ENCODE data around the gene FTO. TPM values are rescaled to one million over a fixed set of nuclear protein-coding genes. Genes with fewer than 3 reads are reported as not detected.

The FTO gene
- total and polyA plus RNA-seq, 2 of the 8 experiments (the other 6 are each of a cell fraction or from before 2014, with no cell fraction given) = 34.5 to 59.8 TPM

DNA sequence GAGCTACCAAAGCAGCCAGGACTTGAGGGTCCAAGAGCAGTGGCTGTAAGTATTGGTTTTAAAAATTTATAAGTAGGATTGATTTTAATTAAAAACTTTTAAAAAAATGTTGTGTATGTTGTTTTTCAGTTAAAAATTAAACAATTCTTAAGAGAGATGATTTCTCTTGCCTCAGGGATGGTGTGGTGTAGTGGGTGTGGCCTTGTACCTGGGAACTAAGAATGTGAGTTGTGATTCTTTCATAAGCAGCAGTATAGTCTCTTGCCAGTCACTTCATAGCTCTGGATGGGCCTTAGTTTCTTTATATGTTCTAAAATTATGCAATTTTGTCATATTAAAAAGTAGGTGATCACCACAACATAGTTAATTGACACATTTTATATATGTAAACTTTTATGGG lies 99.5 kb downstream of the FTO start:
- H3K9me3 ChIP-seq (ENCODE audit: insufficient read depth in 2 of 2, low read depth in 1 of 2, low read length in 1 of 2) = no peaks in the 10 kb centered on the region
- H3K79me1 ChIP-seq (ENCODE audit: low read depth, low read length) = no peaks in the 10 kb centered on the region
- TF ChIP-seq BACH1 (IDR thresholded peaks at IDR 0.05; ENCODE audit: low read length) (no peak), POLR2AphosphoS5 (IDR thresholded peaks at IDR 0.05; ENCODE audit: low read depth, low read length) (no peak), GABPA (IDR thresholded peaks at IDR 0.05; ENCODE audit: borderline replicate concordance, insufficient read depth, low read length) (no peak), SIX5 (IDR thresholded peaks at IDR 0.05; ENCODE audit: low read depth, low read length) (no peak), SP4 (IDR thresholded peaks at IDR 0.05; ENCODE audit: low read length) (no peak), ASH2L (IDR thresholded peaks at IDR 0.05; ENCODE audit: low read length) (no peak), GTF2F1 (IDR thresholded peaks at IDR 0.05; ENCODE audit: borderline replicate concordance, low read depth, low read length) (no peak), BCL11A (IDR thresholded peaks at IDR 0.05; ENCODE audit: low read depth in 2 of 2, low read length in 2 of 2) (no peak), POU5F1 (IDR thresholded peaks at IDR 0.05; ENCODE audit: low read depth, low read length) (no peak), TBP (IDR thresholded peaks at IDR 0.05; ENCODE audit: low read depth, low read length) (no peak), ZNF274 (IDR thresholded peaks at IDR 0.05; ENCODE audit: borderline replicate concordance, extremely low read depth, low read length) (no peak), RBBP5 (IDR thresholded peaks at IDR 0.05; ENCODE audit: borderline replicate concordance, low read depth, low read length) (no peak), JUND (IDR thresholded peaks at IDR 0.05; ENCODE audit: low read length) (no peak), TCF12 (IDR thresholded peaks at IDR 0.05; ENCODE audit: low read depth, low read length) (no peak), MAFK (IDR thresholded peaks at IDR 0.05; ENCODE audit: low read depth, low read length) (no peak), SP2 (IDR thresholded peaks at IDR 0.05; ENCODE audit: low read length) (no peak)

More for the DNA sequence above, 99.5 kb downstream of the FTO start:
- ChIA-PET POLR2A (ENCODE audit: partially characterized antibody) (no interaction called here), CTCF (ENCODE audit: partially characterized antibody) (interaction anchor here (1.4 kb wide), 1 partner anchor 9 kb away, joined by 4 read pairs; no protein-coding TSS in a partner anchor)
- Histone ChIP-seq H3K4me1 (replicated peaks in 1 of 4; ENCODE audit: control insufficient read depth in 3 of 4, insufficient read depth in 4 of 4, low read length in 3 of 4) (peaks cover 0 to 3% (median 1%) of the 10 kb centered on the region in 4 experiments; a peak in 3 of 7 replicates), H2BK5ac (ENCODE audit: low read depth, low read length) (no peak overlapping the region), H2BK15ac (ENCODE audit: low read length) (no peak overlapping the region), H2BK12ac (ENCODE audit: low read depth, low read length) (no peak overlapping the region), H3K36me3 (ENCODE audit: control insufficient read depth in 2 of 4, insufficient read depth in 4 of 4, low read length in 3 of 4) (no peaks in the 10 kb centered on the region), H3K79me2 (ENCODE audit: control insufficient read depth in 1 of 2, insufficient read depth in 2 of 2, low read length in 2 of 2) (peaks cover 0 to 25% of the 10 kb centered on the region in 2 experiments; a peak in 2 of 4 replicates), H2AFZ (ENCODE audit: low read length) (no peak overlapping the region), H3K4me3 (ENCODE audit: extremely low read depth in 1 of 4, insufficient read depth in 2 of 4, low read depth in 3 of 4, low read length in 4 of 4) (no peak overlapping the region), H3K4ac (replicated peaks; ENCODE audit: insufficient read length, low read depth, low read length) (no peak overlapping the region), H3K27ac (ENCODE audit: low read depth, low read length) (no peak overlapping the region), H3K9ac (replicated peaks in 1 of 4; ENCODE audit: extremely low read depth in 1 of 4, low read depth in 3 of 4, low read length in 3 of 4) (no peak overlapping the region), H2BK120ac (replicated peaks; ENCODE audit: low read depth, low read length) (no peak overlapping the region), H4K91ac (replicated peaks; ENCODE audit: insufficient read length, low read length) (no peak overlapping the region), H3K56ac (replicated peaks; ENCODE audit: insufficient read length, low read depth, low read length) (no peak overlapping the region), H3K14ac (ENCODE audit: insufficient read length) (no peak overlapping the region), H3K4me2 (ENCODE audit: insufficient read depth in 1 of 2, low read depth in 2 of 2, low read length in 2 of 2) (no peak overlapping the region), H3K18ac (ENCODE audit: extremely low read depth, low read length) (no peak overlapping the region), H3K27me3 (replicated peaks in 1 of 4; ENCODE audit: control insufficient read depth in 3 of 4, extremely low read depth in 1 of 4, insufficient read depth in 3 of 4, low read length in 3 of 4) (no peaks in the 10 kb centered on the region), H4K20me1 (replicated peaks in 1 of 2; ENCODE audit: control insufficient read depth in 1 of 2, insufficient read depth in 2 of 2, low read length in 2 of 2) (no peaks in the 10 kb centered on the region), H2AK5ac (ENCODE audit: low read depth, low read length) (no peak overlapping the region), H4K8ac (ENCODE audit: extremely low read depth, insufficient read depth, low read length) (no peak overlapping the region), H4K5ac (ENCODE audit: insufficient read length, low read depth, low read length) (no peak overlapping the region), H3K23ac (ENCODE audit: insufficient read length) (no peak overlapping the region), H3K23me2 (ENCODE audit: low read depth, low read length) (no peaks in the 10 kb centered on the region), H2BK20ac (ENCODE audit: low read length) (no peak overlapping the region)
- DNase-seq (ENCODE audit: low read depth in 1 of 2, low spot score in 2 of 2) (no peak), FAIRE-seq (no peak)

Measured in H1 (cell line).